ENCODE data around the gene CYP26B1. TPM values are rescaled to one million over a fixed set of nuclear protein-coding genes. Genes with fewer than 3 reads are reported as not detected.

CYP26B1 gene
- total and polyA plus RNA-seq, 4 donors: 0.47 to 1.8 (median 0.65) TPM

GRCh38 chr2:72109904-72110303, 37.8 kb downstream of the CYP26B1 start:
- H3K36me3 ChIP-seq (ENCODE audit: control insufficient read depth in 4 of 4, insufficient read depth in 3 of 4, low read depth in 1 of 4, low read length in 3 of 4): no peaks in the 10 kb centered on the region
- no peak overlapping the region for H3K27ac ChIP-seq (ENCODE audit: low read depth in 1 of 2, low read length in 2 of 2)
- DNase-seq (ENCODE audit: low spot score): peak; percentile 28
- TF ChIP-seq REST (IDR thresholded peaks at IDR 0.05) (no peak), SP1 (IDR thresholded peaks at IDR 0.05) (no peak), JUND (IDR thresholded peaks at IDR 0.05) (no peak), RXRA (IDR thresholded peaks at IDR 0.05) (no peak), NR2F2 (IDR thresholded peaks at IDR 0.05) (no peak), YY1 (IDR thresholded peaks at IDR 0.05) (no peak), CTCF (IDR thresholded peaks at IDR 0.05; ENCODE audit: low read depth, low read length, missing input control) (no peak), ZBTB33 (IDR thresholded peaks at IDR 0.05) (no peak), FOXA1 (IDR thresholded peaks at IDR 0.05) (no peak), FOXA2 (IDR thresholded peaks at IDR 0.05) (no peak), RAD21 (IDR thresholded peaks at IDR 0.05) (no peak), HNF4A (conservative IDR thresholded peaks at IDR 0.05) (no peak), GABPA (IDR thresholded peaks at IDR 0.05 in 1 of 2, conservative IDR thresholded peaks at IDR 0.05 in 1 of 2) (no peak), HNF4G (IDR thresholded peaks at IDR 0.05) (no peak), TAF1 (conservative IDR thresholded peaks at IDR 0.05) (no peak), EGR1 (IDR thresholded peaks at IDR 0.05; ENCODE audit: low read depth in 2 of 2) (no peak), ATF3 (IDR thresholded peaks at IDR 0.05) (no peak), MAX (IDR thresholded peaks at IDR 0.05) (no peak)
- no peak overlapping the region for H3K4me3 ChIP-seq (ENCODE audit: low read depth in 1 of 3, low read length in 3 of 3)
- H3K9me3 ChIP-seq (ENCODE audit: control insufficient read depth in 4 of 4, low read length in 3 of 4): no peaks in the 10 kb centered on the region
- 85% methylated on average over 8 of the region's 8 CpGs for WGBS
- H3K9ac ChIP-seq (ENCODE audit: low read depth in 1 of 2, low read length in 2 of 2): no peak overlapping the region
- H3K4me1 ChIP-seq (ENCODE audit: control insufficient read depth in 4 of 4, insufficient read depth in 4 of 4, low read length in 3 of 4): no peaks in the 10 kb centered on the region
- no peaks in the 10 kb centered on the region for H3K27me3 ChIP-seq (ENCODE audit: control insufficient read depth in 4 of 4, insufficient read depth in 4 of 4, low read length in 3 of 4)

Measured in liver (tissue), 9 donors.